Measurements from ENCODE around the gene OR11A1. TPM values are rescaled to one million over a fixed set of nuclear protein-coding genes. Genes with fewer than 3 reads are reported as not detected.

Gene OR11A1
- total and polyA plus RNA-seq, 2 donors (not counting 3 experiments of a cell fraction or from before 2014, with no cell fraction given) = not detected

DNA sequence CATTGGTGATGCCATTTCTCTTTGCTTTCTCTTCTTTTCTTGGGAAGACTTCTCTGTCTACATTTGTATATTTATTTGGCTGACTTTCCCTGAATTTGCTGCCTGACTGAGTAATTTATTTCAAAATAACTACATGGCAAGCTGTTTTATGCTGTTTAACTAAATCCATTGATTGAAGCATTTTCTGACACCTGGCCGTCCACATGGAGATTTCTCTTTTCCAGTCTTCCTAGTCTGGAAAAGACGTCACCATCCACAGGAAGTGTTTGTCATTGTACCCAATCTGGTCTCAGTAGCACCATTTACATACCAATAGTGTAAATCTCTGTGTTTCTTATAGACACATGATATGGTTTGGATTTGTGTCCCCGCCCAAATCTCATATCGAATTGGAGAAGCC is 40.1 kb upstream of the OR11A1 start:
- Histone ChIP-seq H3K9ac (replicated peaks; ENCODE audit: extremely low read depth, insufficient read depth, low read length) (no peak overlapping the region), H3K4me1 (ENCODE audit: control insufficient read depth, extremely low read depth, insufficient read depth, low read length) (no peaks in the 10 kb centered on the region), H4K20me1 (replicated peaks; ENCODE audit: control insufficient read depth, extremely low read depth, insufficient read depth, low read length) (no peaks in the 10 kb centered on the region), H3K27me3 (ENCODE audit: control insufficient read depth in 2 of 2, insufficient read depth in 2 of 2, low read length in 2 of 2) (no peaks in the 10 kb centered on the region), H3K36me3 (ENCODE audit: control insufficient read depth in 2 of 2, extremely low read depth in 1 of 2, insufficient read depth in 2 of 2, low read length in 2 of 2) (no peaks in the 10 kb centered on the region), H3K27ac (ENCODE audit: insufficient read depth, low read depth, low read length) (no peak overlapping the region), H3K79me2 (ENCODE audit: control insufficient read depth, insufficient read depth, low read length) (no peaks in the 10 kb centered on the region), H3K4me3 (replicated peaks in 1 of 3; ENCODE audit: insufficient read depth in 1 of 3, low read depth in 1 of 3, low read length in 3 of 3) (no peak overlapping the region), H3K4me2 (ENCODE audit: insufficient read depth, low read length) (no peak overlapping the region), H2AFZ (ENCODE audit: low read depth, low read length) (no peak overlapping the region), H3K9me3 (replicated peaks; ENCODE audit: control insufficient read depth, insufficient read depth, low read length) (no peaks in the 10 kb centered on the region), H3K9me1 (replicated peaks; ENCODE audit: control insufficient read depth, extremely low read depth, insufficient read depth, low read length) (no peaks in the 10 kb centered on the region)
- TF ChIP-seq JUN (IDR thresholded peaks at IDR 0.05; ENCODE audit: borderline replicate concordance, insufficient read depth, insufficient read length, low read depth) (no peak), POLR2A (IDR thresholded peaks at IDR 0.05; ENCODE audit: low read depth, low read length) (no peak), POLR2AphosphoS5 (IDR thresholded peaks at IDR 0.05; ENCODE audit: insufficient read depth, low read depth, low read length) (no peak)
- FAIRE-seq = no peak
- CTCF ChIA-PET = no interaction called here
- no TSS peak for BruUV-seq (replicated peaks)
- no peak for DNase-seq (ENCODE audit: low read depth, low spot score)
- dilution Hi-C loops (cut with MboI; ENCODE audit: extremely low pct_ligation_motif_present, low sequenced_read_pairs) = no loop called here
- intact Hi-C loops (cut with micrococcal nuclease) = no loop called here
- POLR2A ChIA-PET = no interaction called here

DNA sequence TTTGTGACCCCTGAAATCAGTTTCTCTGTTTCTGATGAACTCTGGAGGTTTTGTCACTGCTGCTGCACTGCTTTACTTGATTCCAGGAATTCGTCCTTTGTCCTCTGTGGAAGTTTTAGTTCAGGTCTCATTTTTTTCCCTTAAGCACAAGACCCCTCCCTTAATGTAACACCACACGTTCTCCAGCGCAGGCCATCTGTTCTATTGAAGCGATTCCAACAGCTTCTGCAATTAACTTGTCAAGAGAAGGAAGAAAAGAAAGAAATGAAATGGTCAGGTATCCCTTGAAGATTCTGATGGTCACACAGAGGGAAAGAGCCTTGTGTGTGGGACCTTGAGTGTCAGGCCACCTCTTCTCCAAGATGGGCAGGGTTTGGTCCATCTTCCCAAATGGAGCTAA is 38.7 kb upstream of the OR11A1 start:
- TF ChIP-seq MYC (IDR thresholded peaks at IDR 0.05; ENCODE audit: low read depth, low read length) (no peak), POLR2AphosphoS5 (IDR thresholded peaks at IDR 0.05; ENCODE audit: insufficient read depth, low read depth, low read length) (no peak), EZH2 (IDR thresholded peaks at IDR 0.05; ENCODE audit: borderline replicate concordance, low read depth, low read length, severe bottlenecking) (no peak), JUN (IDR thresholded peaks at IDR 0.05; ENCODE audit: borderline replicate concordance, insufficient read depth, insufficient read length, low read depth) (no peak), FOS (IDR thresholded peaks at IDR 0.05; ENCODE audit: borderline replicate concordance, insufficient read depth, low read length) (no peak), CTCF (IDR thresholded peaks at IDR 0.05; ENCODE audit: extremely low read depth in 1 of 2, insufficient read depth in 1 of 2, low read depth in 1 of 2, low read length in 2 of 2) (no peak), MAX (IDR thresholded peaks at IDR 0.05; ENCODE audit: insufficient read depth, insufficient read length) (no peak), GATA2 (IDR thresholded peaks at IDR 0.05; ENCODE audit: insufficient read depth, insufficient read length, low read depth, low read length) (no peak), POLR2A (IDR thresholded peaks at IDR 0.05; ENCODE audit: low read depth, low read length) (no peak)
- H3K4me1 ChIP-seq (ENCODE audit: control insufficient read depth, extremely low read depth, insufficient read depth, low read length) = no peaks in the 10 kb centered on the region
- H2AFZ ChIP-seq (ENCODE audit: low read depth, low read length) = no peak overlapping the region
- H4K20me1 ChIP-seq (replicated peaks; ENCODE audit: control insufficient read depth, extremely low read depth, insufficient read depth, low read length) = no peaks in the 10 kb centered on the region
- H3K27ac ChIP-seq (ENCODE audit: insufficient read depth, low read depth, low read length) = no peak overlapping the region
- H3K9ac ChIP-seq (replicated peaks; ENCODE audit: extremely low read depth, insufficient read depth, low read length) = no peak overlapping the region
- ChIA-PET CTCF (no interaction called here), POLR2A (no interaction called here)
- no peak overlapping the region for H3K4me3 ChIP-seq (replicated peaks in 1 of 3; ENCODE audit: insufficient read depth in 1 of 3, low read depth in 1 of 3, low read length in 3 of 3)
- H3K79me2 ChIP-seq (ENCODE audit: control insufficient read depth, insufficient read depth, low read length) = no peaks in the 10 kb centered on the region
- H3K27me3 ChIP-seq (ENCODE audit: control insufficient read depth in 2 of 2, insufficient read depth in 2 of 2, low read length in 2 of 2) = no peaks in the 10 kb centered on the region
- H3K4me2 ChIP-seq (ENCODE audit: insufficient read depth, low read length) = no peak overlapping the region
- H3K9me1 ChIP-seq (replicated peaks; ENCODE audit: control insufficient read depth, extremely low read depth, insufficient read depth, low read length) = no peaks in the 10 kb centered on the region
- H3K9me3 ChIP-seq (replicated peaks; ENCODE audit: control insufficient read depth, insufficient read depth, low read length) = no peaks in the 10 kb centered on the region
- no peak for DNase-seq (ENCODE audit: low read depth, low spot score)
- BruUV-seq (replicated peaks) = no TSS peak
- no peaks in the 10 kb centered on the region for H3K36me3 ChIP-seq (ENCODE audit: control insufficient read depth in 2 of 2, extremely low read depth in 1 of 2, insufficient read depth in 2 of 2, low read length in 2 of 2)
- dilution Hi-C loops (cut with MboI; ENCODE audit: extremely low pct_ligation_motif_present, low sequenced_read_pairs) (no loop called here), intact Hi-C loops (cut with micrococcal nuclease) (no loop called here)
- no peak for FAIRE-seq

All from endothelial cell of umbilical vein (primary cell).